Neural progenitor cell (in vitro differentiated cells): ENCODE measurements around the gene DCAF10. TPM values are rescaled to one million over a fixed set of nuclear protein-coding genes. Genes with fewer than 3 reads are reported as not detected.

Experiments
- DNase-seq: peaks from one replicate; pipeline ENCODE4 v3.0.0-alpha.2; 2016; ENCODE audit warnings: low spot score
- H2AFZ ChIP-seq: fragments of 200-600 bp; sonication (generic); replicated peaks from 2 replicates; pipeline ENCODE4 v1.6.1; 2016; ENCODE audit warnings: antibody characterized with exemption
- H3F3A ChIP-seq: fragments of 200-600 bp; sonication (generic); 2 replicates; pipeline ENCODE4 v1.6.1; 2016; ENCODE audit warnings: antibody characterized with exemption, low read depth
- H3K27ac ChIP-seq: fragments of 200-600 bp; sonication (generic); 2 replicates; pipeline ENCODE4 v1.5.1; 2016; ENCODE audit warnings: mild to moderate bottlenecking
- H3K27me3 ChIP-seq: fragments of 200-600 bp; sonication (generic); 2 replicates; pipeline ENCODE4 v1.6.1; 2016; ENCODE audit warnings: mild to moderate bottlenecking, moderate library complexity
- H3K36me3 ChIP-seq: fragments of 200-600 bp; sonication (generic); 2 replicates; pipeline ENCODE4 v1.5.1; 2016
- H3K4me1 ChIP-seq: fragments of 200-600 bp; sonication (generic); 2 replicates; pipeline ENCODE4 v1.6.1; 2016; ENCODE audit warnings: mixed run types
- H3K4me2 ChIP-seq: fragments of 200-600 bp; sonication (generic); 2 replicates; pipeline ENCODE4 v1.6.1; 2016
- H3K4me3 ChIP-seq: fragments of 200-600 bp; sonication (generic); 2 replicates; pipeline ENCODE4 v1.5.1; 2016
- H3K79me2 ChIP-seq: fragments of 200-600 bp; sonication (generic); 2 replicates; pipeline ENCODE4 v1.6.1; 2016; ENCODE audit warnings: low read depth
- H3K9ac ChIP-seq: fragments of 200-600 bp; sonication (generic); 2 replicates; pipeline ENCODE4 v1.6.1; 2016
- H3K9me3 ChIP-seq: fragments of 200-600 bp; sonication (generic); 2 replicates; pipeline ENCODE4 v1.5.1; 2016; ENCODE audit warnings: low read depth
- H4K20me1 ChIP-seq: fragments of 200-600 bp; sonication (generic); 2 replicates; pipeline ENCODE4 v1.6.1; 2016; ENCODE audit warnings: low read depth
- H3K27ac Mint-ChIP-seq: 3 replicates; pipeline ENCODE4 v1.8.0; 2021; ENCODE audit warnings: mixed read lengths
- H3K27me3 Mint-ChIP-seq: 2 replicates; pipeline ENCODE4 v1.8.0; 2022; ENCODE audit warnings: low read depth, mild to moderate bottlenecking, inconsistent platforms, moderate library complexity, mixed read lengths; ENCODE audit not compliant: insufficient read depth
- H3K36me3 Mint-ChIP-seq: 3 replicates; pipeline ENCODE4 v1.8.0; 2021; ENCODE audit warnings: mixed read lengths
- H3K4me1 Mint-ChIP-seq: 3 replicates; pipeline ENCODE4 v1.8.0; 2021; ENCODE audit warnings: mixed read lengths
- H3K4me3 Mint-ChIP-seq: 3 replicates; pipeline ENCODE4 v1.8.0; 2021; ENCODE audit warnings: mild to moderate bottlenecking, moderate library complexity, mixed read lengths
- H3K9me3 Mint-ChIP-seq: 3 replicates; pipeline ENCODE4 v1.8.0; 2020; ENCODE audit warnings: mixed read lengths
- EZH2 ChIP-seq: fragments of 200-600 bp; sonication (generic); IDR thresholded peaks from 2 replicates; pipeline ENCODE4 v1.6.1; 2017; ENCODE audit warnings: antibody characterized with exemption, mild to moderate bottlenecking, moderate library complexity
- EZH2phosphoT487 ChIP-seq: fragments of 200-600 bp; sonication (generic); IDR thresholded peaks from 2 replicates; pipeline ENCODE4 v1.6.1; 2017; ENCODE audit warnings: antibody characterized with exemption
- total RNA-seq: library from RNA; depleted of rRNA; stranded (reverse); fragments of >200 nt; gene quantifications from 2 replicates; pipeline ENCODE4 v1.2.3, GENCODE V29; 2015; ENCODE audit warnings: low replicate concordance
- TF ChIP-seq, protein P1 (sequence below): fragments of 200-600 bp; sonication (generic); IDR thresholded peaks from 2 replicates; pipeline ENCODE4 v1.5.1; 2017; ENCODE audit warnings: antibody characterized with exemption, mild to moderate bottlenecking

Gene DCAF10
- total RNA-seq, 1 donor from 2014 or later = 15.8 TPM

DNA sequence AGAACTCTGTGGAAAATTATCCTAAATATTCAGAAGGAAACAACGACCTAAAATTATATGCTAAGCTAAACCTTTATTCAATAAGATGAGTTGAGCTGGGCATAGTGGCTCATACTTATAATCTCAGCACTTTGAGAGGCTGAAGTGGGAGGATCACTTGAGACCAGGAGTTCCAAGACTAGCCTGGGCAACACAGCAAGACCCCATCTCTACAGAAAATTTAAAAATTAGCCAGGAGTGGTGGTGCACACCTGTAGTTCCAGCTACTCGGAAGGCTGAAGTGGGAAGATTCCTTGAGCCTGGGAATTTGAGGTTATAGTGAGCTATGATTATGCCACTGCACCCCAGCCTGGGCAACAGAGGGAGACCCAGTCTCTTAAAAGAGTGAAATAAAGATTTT lies 51.6 kb downstream of the DCAF10 start:
- no peak overlapping the region for H3K27ac Mint-ChIP-seq
- Histone ChIP-seq H3K4me2 (no peak overlapping the region), H2AFZ (no peak overlapping the region), H3K9ac (no peak overlapping the region), H3K36me3 (no peaks in the 10 kb centered on the region), H3K4me1 (no peaks in the 10 kb centered on the region), H4K20me1 (no peaks in the 10 kb centered on the region), H3K27me3 (no peaks in the 10 kb centered on the region), H3K27ac (no peak overlapping the region), H3K4me3 (no peak overlapping the region), H3F3A (no peaks in the 10 kb centered on the region), H3K79me2 (no peaks in the 10 kb centered on the region), H3K9me3 (no peaks in the 10 kb centered on the region)
- peaks cover 3% of the 10 kb centered on the region for H3K36me3 Mint-ChIP-seq
- TF ChIP-seq EZH2phosphoT487 (no peak), EZH2 (no peak)
- TF ChIP-seq, protein P1, sequence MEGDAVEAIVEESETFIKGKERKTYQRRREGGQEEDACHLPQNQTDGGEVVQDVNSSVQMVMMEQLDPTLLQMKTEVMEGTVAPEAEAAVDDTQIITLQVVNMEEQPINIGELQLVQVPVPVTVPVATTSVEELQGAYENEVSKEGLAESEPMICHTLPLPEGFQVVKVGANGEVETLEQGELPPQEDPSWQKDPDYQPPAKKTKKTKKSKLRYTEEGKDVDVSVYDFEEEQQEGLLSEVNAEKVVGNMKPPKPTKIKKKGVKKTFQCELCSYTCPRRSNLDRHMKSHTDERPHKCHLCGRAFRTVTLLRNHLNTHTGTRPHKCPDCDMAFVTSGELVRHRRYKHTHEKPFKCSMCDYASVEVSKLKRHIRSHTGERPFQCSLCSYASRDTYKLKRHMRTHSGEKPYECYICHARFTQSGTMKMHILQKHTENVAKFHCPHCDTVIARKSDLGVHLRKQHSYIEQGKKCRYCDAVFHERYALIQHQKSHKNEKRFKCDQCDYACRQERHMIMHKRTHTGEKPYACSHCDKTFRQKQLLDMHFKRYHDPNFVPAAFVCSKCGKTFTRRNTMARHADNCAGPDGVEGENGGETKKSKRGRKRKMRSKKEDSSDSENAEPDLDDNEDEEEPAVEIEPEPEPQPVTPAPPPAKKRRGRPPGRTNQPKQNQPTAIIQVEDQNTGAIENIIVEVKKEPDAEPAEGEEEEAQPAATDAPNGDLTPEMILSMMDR = no peak
- H3K27me3 Mint-ChIP-seq = no peaks in the 10 kb centered on the region
- H3K9me3 Mint-ChIP-seq = no peaks in the 10 kb centered on the region
- no peak overlapping the region for H3K4me3 Mint-ChIP-seq
- no peaks in the 10 kb centered on the region for H3K4me1 Mint-ChIP-seq
- DNase-seq = no peak

DNA sequence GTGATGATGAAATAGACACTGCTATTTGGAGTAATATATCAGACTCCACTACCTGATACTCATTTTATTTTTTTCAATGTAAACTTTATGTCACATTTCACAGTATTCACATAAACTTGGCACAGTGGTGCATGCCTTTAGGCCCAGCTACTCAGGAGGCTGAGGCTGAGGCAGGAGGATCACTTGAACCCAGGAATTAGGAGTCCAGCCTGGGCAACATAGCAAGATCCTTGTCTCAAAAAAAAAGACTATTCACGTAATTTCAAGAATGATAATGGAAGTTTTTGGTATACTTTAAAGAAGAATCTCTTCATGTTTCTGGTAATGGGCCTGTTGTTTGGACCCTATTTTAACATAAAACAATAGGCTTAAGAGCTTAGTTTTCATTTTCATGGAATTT lies 56.0 kb downstream of the DCAF10 start:
- no peaks in the 10 kb centered on the region for H3K4me1 Mint-ChIP-seq

DNA sequence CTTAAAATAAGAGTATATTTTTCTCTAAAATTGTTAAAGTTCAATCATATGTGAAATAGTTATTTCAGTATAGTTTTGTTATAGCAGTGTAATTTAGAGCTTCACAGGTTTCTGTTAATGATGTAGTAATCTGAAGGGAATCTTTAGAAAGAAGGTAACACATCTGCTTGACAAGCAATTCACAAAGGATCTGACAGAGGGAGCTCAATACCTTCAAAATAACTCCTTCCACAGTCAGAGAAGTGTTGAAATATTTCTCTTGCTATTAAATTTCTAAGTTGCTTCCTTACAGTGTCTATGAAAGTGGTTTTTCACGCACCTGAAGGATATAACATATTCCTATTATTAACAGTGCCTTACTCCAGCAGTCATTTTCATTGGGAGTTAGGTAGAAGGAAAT lies 58.4 kb downstream of the DCAF10 start:
- no peaks in the 10 kb centered on the region for H3K79me2 ChIP-seq
- no peaks in the 10 kb centered on the region for H3K27me3 Mint-ChIP-seq
- DNase-seq = no peak
- H3K4me1 ChIP-seq = no peaks in the 10 kb centered on the region
- no peak overlapping the region for H3K9ac ChIP-seq
- H3K36me3 ChIP-seq = no peaks in the 10 kb centered on the region
- no peak overlapping the region for H3K27ac Mint-ChIP-seq
- H3K9me3 Mint-ChIP-seq = no peaks in the 10 kb centered on the region
- no peak overlapping the region for H3K4me3 ChIP-seq
- H3K4me3 Mint-ChIP-seq = no peak overlapping the region
- H3K4me2 ChIP-seq = no peak overlapping the region
- no peak overlapping the region for H2AFZ ChIP-seq
- H3K36me3 Mint-ChIP-seq = peaks cover 7% of the 10 kb centered on the region
- H4K20me1 ChIP-seq = no peaks in the 10 kb centered on the region
- H3K27ac ChIP-seq = no peak overlapping the region
- TF ChIP-seq, protein P1 = peak; percentile 21
- no peak for TF ChIP-seq EZH2phosphoT487
- no peaks in the 10 kb centered on the region for H3K9me3 ChIP-seq
- H3K27me3 ChIP-seq = no peaks in the 10 kb centered on the region
- no peaks in the 10 kb centered on the region for H3K4me1 Mint-ChIP-seq
- H3F3A ChIP-seq = no peaks in the 10 kb centered on the region

More for the DNA sequence above, 56.0 kb downstream of the DCAF10 start:
- no peaks in the 10 kb centered on the region for H3K4me1 ChIP-seq
- H4K20me1 ChIP-seq = no peaks in the 10 kb centered on the region
- Mint-ChIP-seq H3K27me3 (no peaks in the 10 kb centered on the region), H3K4me3 (no peak overlapping the region), H3K9me3 (no peaks in the 10 kb centered on the region), H3K36me3 (peaks cover 4% of the 10 kb centered on the region), H3K27ac (no peak overlapping the region)
- no peak overlapping the region for H3K27ac ChIP-seq
- H3F3A ChIP-seq = no peaks in the 10 kb centered on the region
- H3K79me2 ChIP-seq = no peaks in the 10 kb centered on the region
- no peak for TF ChIP-seq EZH2phosphoT487
- TF ChIP-seq EZH2 = no peak
- TF ChIP-seq, protein P1 = no peak
- H3K4me2 ChIP-seq = no peak overlapping the region
- no peak for DNase-seq
- no peaks in the 10 kb centered on the region for H3K9me3 ChIP-seq
- no peak overlapping the region for H3K4me3 ChIP-seq
- H3K27me3 ChIP-seq = no peaks in the 10 kb centered on the region
- H3K9ac ChIP-seq = no peak overlapping the region
- H3K36me3 ChIP-seq = no peaks in the 10 kb centered on the region
- H2AFZ ChIP-seq = no peak overlapping the region

DNA sequence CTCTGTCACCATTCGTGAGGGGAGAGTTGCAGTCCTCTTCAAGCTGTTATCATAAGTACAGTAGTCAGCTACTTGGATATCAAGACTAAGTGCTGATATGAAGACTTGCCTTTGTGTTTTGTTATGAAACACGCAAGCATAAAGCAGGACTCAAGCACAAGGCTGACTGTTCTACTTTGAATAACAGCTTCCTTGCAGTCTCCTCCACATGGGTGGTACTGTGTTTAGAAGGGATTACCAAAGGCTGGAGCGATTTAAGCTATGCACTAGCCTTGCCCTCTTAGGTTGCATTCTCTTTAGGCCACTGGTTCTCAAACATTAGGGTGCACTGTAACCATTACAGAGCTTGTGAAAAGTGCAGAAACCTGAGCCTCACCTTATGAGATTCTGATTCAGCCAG lies 61.9 kb downstream of the DCAF10 start:
- DNase-seq = peak; percentile 2
- Histone ChIP-seq H3K9ac (no peak overlapping the region), H3K79me2 (no peaks in the 10 kb centered on the region), H3F3A (no peaks in the 10 kb centered on the region), H2AFZ (no peak overlapping the region), H3K4me1 (no peaks in the 10 kb centered on the region), H3K27me3 (no peaks in the 10 kb centered on the region), H4K20me1 (no peaks in the 10 kb centered on the region), H3K9me3 (no peaks in the 10 kb centered on the region), H3K36me3 (no peaks in the 10 kb centered on the region), H3K4me3 (no peak overlapping the region), H3K27ac (no peak overlapping the region), H3K4me2 (no peak overlapping the region)
- no peaks in the 10 kb centered on the region for H3K4me1 Mint-ChIP-seq
- H3K27ac Mint-ChIP-seq = no peak overlapping the region
- H3K36me3 Mint-ChIP-seq = peaks cover 7% of the 10 kb centered on the region
- H3K4me3 Mint-ChIP-seq = no peak overlapping the region
- no peak for TF ChIP-seq EZH2
- TF ChIP-seq, protein P1 = no peak
- TF ChIP-seq EZH2phosphoT487 = no peak
- H3K27me3 Mint-ChIP-seq = no peaks in the 10 kb centered on the region
- no peaks in the 10 kb centered on the region for H3K9me3 Mint-ChIP-seq
